ENCODE data around the gene GSG1.

Gene GSG1

DNA sequence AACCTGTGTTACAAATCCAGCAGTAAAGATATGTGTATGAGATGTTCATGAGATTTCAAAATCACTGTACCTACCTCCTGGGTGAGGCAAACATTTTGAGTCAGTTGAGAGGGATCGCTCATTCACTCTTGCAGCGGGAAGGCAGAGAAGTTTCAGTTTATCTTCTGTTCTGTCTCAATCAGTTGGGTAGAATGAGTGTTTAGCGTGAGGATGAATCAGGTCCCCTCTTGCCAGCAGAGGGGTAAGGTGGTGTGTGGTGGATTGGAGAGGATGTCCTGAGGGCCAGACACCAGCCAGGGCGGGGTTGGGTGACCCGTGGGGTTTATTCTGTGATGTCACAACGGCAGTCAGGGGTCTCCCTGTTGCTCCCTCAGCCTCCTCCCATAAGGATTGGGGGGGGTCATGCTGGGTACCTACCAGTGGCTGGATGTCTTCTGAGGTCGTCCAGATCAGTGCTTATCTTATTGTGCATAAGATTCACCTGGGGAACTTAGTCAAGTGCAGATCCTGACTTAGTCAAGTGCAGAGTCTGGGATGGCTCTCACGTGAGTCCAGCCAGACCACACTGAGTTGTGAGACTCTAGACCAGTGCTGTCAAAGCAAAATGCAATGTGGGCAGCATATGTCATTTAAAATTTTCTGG is at the start of gene GSG1:
TSS of gene GSG1 (minus strand) at position 277 of the 643 bp plus-strand sequence. CDS start at position 122, 155 bp downstream.
- peak; percentile 24 for DNase-seq (ENCODE audit: low spot score)

DNA sequence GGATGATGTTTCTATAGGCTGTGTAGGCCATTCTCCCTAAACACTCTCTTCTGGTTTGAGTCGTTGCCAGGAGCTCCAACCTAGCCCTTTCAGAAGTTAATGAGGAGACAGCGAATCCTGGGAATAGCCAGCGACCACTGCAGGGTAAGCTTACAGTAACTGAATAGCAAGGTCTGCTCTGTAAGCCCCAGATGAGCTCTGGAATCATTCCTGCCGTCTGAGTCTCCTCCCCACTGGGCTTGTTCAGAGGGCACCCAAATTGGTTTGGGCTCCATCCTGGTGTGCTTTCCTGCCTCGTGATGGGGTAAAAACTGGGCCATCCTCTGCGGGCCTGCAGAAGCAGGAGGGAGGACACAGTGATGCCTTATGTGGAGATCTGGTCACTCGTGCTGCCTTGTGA is 49.7 kb upstream of the GSG1 start:
- DNase-seq (ENCODE audit: low spot score): no peak

DNA sequence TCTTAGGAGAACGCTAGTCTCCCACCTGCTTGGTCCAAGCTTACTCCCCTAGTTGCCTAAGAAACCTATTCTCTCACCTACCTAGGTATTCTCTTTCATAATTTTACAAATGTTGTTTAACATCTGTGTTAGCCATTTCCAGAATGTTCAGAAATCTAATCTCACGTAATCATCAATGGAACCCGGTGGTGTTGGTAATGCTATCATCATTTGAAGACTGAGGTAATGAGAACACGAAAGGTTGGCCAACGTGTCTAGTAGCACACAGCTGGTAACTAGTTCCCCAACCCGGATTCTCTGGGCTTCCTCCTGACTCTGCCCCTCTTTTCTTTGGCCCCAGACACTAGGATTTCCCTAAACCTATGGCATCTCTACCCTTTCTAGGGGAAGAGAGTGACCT is 49.3 kb upstream of the GSG1 start:
- DNase-seq (ENCODE audit: low spot score): no peak

DNA sequence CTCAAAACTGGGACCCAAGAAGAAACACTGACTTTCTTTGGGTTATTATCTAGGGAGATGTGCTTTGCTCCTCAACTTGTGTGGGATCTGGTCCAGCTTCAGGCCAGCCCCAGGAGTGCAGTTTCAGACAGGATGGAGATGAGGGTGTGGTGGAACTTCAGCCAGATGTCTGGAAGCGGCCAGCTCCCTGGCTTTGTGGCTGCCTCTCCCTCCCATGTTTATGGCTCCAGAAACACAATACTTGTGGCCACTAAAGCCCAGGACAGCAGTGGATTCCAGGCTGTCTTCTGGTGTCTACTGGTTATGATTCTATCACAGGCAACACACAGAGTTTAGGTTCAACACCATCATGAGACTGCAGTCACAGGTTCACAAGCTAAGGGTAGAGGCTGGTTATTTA is 48.8 kb upstream of the GSG1 start:
- DNase-seq (ENCODE audit: low spot score): peak; percentile 80

- no peak for DNase-seq (ENCODE audit: low spot score)
Observed at GRCh38 chr12:13149411-13149810, 45.9 kb upstream of the GSG1 start.

GRCh38 chr12:13148485-13148847 is 45.0 kb upstream of the GSG1 start:
- DNase-seq (ENCODE audit: low spot score): no peak

- no peak for DNase-seq (ENCODE audit: low spot score)
Observed at GRCh38 chr12:13147688-13148484, 44.4 kb upstream of the GSG1 start.

GRCh38 chr12:13146336-13146938 is 43.0 kb upstream of the GSG1 start:
- no peak for DNase-seq (ENCODE audit: low spot score)

GRCh38 chr12:13144266-13144828 is 40.9 kb upstream of the GSG1 start:
- no peak for DNase-seq (ENCODE audit: low spot score)

DNA sequence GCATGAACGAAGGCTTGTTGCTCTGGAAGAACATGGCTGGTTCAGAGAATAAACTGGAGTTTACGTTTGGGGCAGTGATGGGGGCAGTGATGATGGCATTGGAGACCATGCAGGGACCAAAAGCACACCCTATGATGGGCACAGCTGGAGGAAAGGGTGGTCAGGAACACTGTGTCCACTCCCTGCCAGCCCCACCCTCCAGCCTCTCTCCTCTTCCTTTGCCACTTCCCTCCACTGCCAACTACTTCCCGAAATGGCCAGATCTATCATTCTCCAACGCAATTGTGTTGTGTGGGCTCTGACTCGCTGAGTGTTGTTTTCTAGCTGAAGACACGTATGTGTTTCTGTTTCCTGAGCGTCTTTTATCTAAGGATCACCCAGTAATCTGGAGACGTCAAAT is 39.3 kb upstream of the GSG1 start:
- no peak for DNase-seq (ENCODE audit: low spot score)

- DNase-seq (ENCODE audit: low spot score): no peak
Observed at GRCh38 chr12:13141686-13142085, 38.2 kb upstream of the GSG1 start.

- peak; percentile 93 for DNase-seq (ENCODE audit: low spot score)
Observed at GRCh38 chr12:13135371-13136178, 32.1 kb upstream of the GSG1 start.

- no peak for DNase-seq (ENCODE audit: low spot score)
Observed at GRCh38 chr12:13133886-13134285, 30.4 kb upstream of the GSG1 start.

- no peak for DNase-seq (ENCODE audit: low spot score)
Observed at GRCh38 chr12:13130981-13131380, 27.5 kb upstream of the GSG1 start.

GRCh38 chr12:13128291-13128965 is 25.0 kb upstream of the GSG1 start:
- no peak for DNase-seq (ENCODE audit: low spot score)

DNA sequence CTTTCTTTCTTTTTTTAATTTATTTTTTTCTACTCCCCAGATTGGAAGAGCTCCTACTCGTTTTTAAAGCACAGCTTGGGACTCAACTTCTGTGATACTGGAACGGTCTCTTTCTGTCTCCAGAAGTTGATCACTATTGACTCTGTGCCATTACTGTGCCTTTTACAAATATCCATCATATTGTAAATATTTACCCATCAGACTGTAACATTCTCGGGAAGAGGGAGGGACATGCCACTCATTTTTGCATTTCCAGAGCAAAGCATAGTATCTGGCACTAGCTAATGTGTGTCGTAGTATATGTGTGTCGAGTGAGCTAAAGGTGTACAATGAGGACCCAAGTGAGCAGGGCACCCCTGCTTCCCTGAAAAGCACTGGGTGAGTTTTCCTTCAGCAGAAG is 24.0 kb upstream of the GSG1 start:
- DNase-seq (ENCODE audit: low spot score): no peak

DNA sequence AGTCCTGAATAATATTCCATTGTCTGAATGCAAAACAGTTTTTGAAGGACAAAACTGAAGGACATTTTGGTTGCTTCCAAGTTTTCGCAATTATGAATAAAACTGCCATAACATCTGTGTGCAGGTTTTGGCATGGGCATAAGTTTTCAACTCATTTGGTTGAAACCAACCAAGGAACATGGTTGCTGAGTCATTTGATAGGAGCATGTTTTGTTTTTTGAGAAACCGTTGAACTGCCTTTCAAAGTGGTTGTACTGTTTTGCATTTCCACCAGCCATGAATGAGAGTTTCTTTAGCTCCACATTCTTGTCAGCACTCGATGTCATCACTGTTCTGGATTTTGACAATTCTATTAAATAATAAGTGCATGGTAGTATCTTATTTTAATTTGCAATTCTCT is 23.0 kb upstream of the GSG1 start:
- no peak for DNase-seq (ENCODE audit: low spot score)

DNA sequence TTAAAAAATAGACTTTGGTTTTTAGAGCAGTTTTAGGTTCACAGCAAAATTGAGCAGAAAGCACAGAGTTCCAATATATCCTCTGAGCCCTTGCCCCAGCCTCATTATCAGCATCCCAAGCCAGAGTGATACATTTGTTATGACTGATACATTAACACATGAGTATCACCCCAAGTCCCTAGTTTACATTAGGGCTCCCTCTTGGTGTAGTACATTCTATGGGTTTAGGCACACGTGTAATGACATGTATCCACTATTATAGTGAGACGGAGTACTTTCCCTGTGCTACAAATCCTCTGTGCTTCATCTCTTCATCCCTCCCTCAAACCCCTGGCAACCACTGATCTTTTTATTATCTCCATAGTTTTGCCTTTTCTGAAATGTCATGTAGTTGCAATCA is 22.5 kb upstream of the GSG1 start:
- DNase-seq (ENCODE audit: low spot score): no peak

DNA sequence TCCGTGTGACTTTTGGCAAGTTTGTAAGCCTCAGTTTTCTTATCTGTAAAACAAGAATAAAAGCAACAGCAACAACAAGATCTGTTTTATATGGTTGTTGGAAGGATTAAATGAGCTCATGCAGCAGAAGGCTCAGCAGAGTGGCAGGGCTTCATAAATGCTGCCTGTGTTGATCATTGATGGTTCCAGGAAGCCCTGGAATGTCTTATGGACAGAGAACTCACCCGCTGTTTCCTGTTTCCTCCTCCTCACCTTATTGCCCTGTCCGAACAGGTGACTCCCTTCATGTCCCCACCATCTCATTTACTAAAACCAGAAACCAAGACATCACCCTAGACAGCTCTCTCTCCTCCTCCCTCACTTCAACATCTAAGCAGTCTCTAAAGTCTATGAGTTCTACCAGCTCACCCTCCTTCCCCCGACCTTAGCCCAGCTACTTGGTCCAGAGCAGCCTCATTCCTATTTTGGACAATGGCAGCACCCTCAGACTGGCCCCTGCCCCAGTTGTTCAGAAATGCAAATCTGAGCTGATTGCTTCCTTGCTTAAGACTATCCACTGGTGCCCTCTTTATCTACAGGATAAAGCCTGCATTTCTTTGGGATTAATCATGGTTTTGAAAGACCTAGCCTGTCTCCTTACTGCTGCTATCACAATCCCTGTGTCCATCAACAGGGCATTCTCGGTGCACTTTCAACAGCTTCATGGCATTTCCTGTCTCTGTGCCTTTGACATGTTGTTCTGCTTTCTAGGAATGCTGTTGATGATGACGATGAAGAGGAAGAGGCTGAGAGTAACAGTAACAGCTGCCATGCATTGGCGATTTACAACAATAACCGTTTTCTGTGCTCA is 21.4 kb upstream of the GSG1 start:
- peak; percentile 50 for DNase-seq (ENCODE audit: low spot score)

GRCh38 chr12:13121568-13121967 is 18.1 kb upstream of the GSG1 start:
- no peak for DNase-seq (ENCODE audit: low spot score)

GRCh38 chr12:13120413-13120812 is 16.9 kb upstream of the GSG1 start:
- no peak for DNase-seq (ENCODE audit: low spot score)

Measured in GM03348 (cell line).